Cerebellar nuclear complex (tissue), 1 donor: ENCODE measurements around the gene RNF125.
"Not testable (repeated sequence)": the region's sequence is repeated elsewhere in the genome, so short reads cannot be mapped to it uniquely, and the experiment has no call there.

Experiments used
- DNase-seq, 2 experiments: peaks; one replicate each; lab custom pipeline; 2025; lab: John Stamatoyannopoulos, UW

Gene RNF125

GRCh38 chr18:32025744-32026143 lies 7.1 kb downstream of the RNF125 start:
- no peak for DNase-seq

- no peak for DNase-seq
Observed at GRCh38 chr18:32026491-32027086, 8.0 kb downstream of the RNF125 start.

GRCh38 chr18:32029558-32029957 lies 10.9 kb downstream of the RNF125 start:
- no peak for DNase-seq

GRCh38 chr18:32032609-32033008 lies 14.0 kb downstream of the RNF125 start:
- DNase-seq = no peak

GRCh38 chr18:32036506-32037180 lies 18.0 kb downstream of the RNF125 start:
- no peak for DNase-seq

- DNase-seq = no peak
Observed at GRCh38 chr18:32037616-32038015, 19.0 kb downstream of the RNF125 start.

- DNase-seq = no peak
Observed at GRCh38 chr18:32040936-32041335, 22.3 kb downstream of the RNF125 start.

GRCh38 chr18:32042337-32042736 lies 23.7 kb downstream of the RNF125 start:
- no peak for DNase-seq

GRCh38 chr18:32048507-32049091 lies 30.0 kb downstream of the RNF125 start:
- DNase-seq = no peak

- DNase-seq = no peak
Observed at GRCh38 chr18:32049393-32050171, 31.0 kb downstream of the RNF125 start.

GRCh38 chr18:32056613-32057358 lies 38.2 kb downstream of the RNF125 start:
- no peak for DNase-seq

- no peak for DNase-seq
Observed at GRCh38 chr18:32057624-32058165, 39.1 kb downstream of the RNF125 start.

GRCh38 chr18:32060026-32060425 lies 41.4 kb downstream of the RNF125 start:
- no peak for DNase-seq

- no peak for DNase-seq
Observed at GRCh38 chr18:32067375-32068167, 48.9 kb downstream of the RNF125 start.

- DNase-seq = no peak
Observed at GRCh38 chr18:32072321-32072720, 53.7 kb downstream of the RNF125 start.

GRCh38 chr18:32074206-32074605 lies 55.6 kb downstream of the RNF125 start:
- no peak for DNase-seq

- no peak for DNase-seq
Observed at GRCh38 chr18:32078845-32079244, 60.2 kb downstream of the RNF125 start.

GRCh38 chr18:32081881-32082280 lies 63.3 kb downstream of the RNF125 start:
- no peak for DNase-seq

GRCh38 chr18:32083781-32084180 lies 65.2 kb downstream of the RNF125 start:
- DNase-seq = no peak

- no peak for DNase-seq
Observed at GRCh38 chr18:32086881-32087280, 68.3 kb downstream of the RNF125 start.

GRCh38 chr18:32090831-32091230 lies 72.2 kb downstream of the RNF125 start:
- DNase-seq = not testable (repeated sequence)
